Right cardiac atrium (tissue), 5 donors: ENCODE data around the gene RRBP1. TPM values are rescaled to one million over a fixed set of nuclear protein-coding genes. Genes with fewer than 3 reads are reported as not detected.

ENCODE experiments used
- ATAC-seq, 2 donors: fragments of 200-7000 bp; cut with Tn5 transposase; one replicate each; pipeline versions ENCODE4 v1.8.0 to v1.9.1; 2020; ENCODE audit warnings: moderate library complexity in 2 of 2, mild to moderate bottlenecking in 1 of 2
- DNase-seq, 3 donors: peaks; one replicate each; pipeline ENCODE4 v3.0.0-alpha.2; 2020
- H3K27ac ChIP-seq: one replicate; pipeline ENCODE4 v1.5.1; 2013; ENCODE audit warnings: mild to moderate bottlenecking, low read length, control low read depth, moderate library complexity
- H3K27me3 ChIP-seq: one replicate; pipeline ENCODE4 v1.6.1; 2013; ENCODE audit not compliant: control insufficient read depth, insufficient read depth
- H3K4me1 ChIP-seq: one replicate; pipeline ENCODE4 v1.6.1; 2013; ENCODE audit warnings: low read length; ENCODE audit not compliant: control insufficient read depth, insufficient read depth
- H3K4me3 ChIP-seq: one replicate; pipeline ENCODE4 v1.5.1; 2013; ENCODE audit warnings: low read length, control low read depth
- H3K9me3 ChIP-seq: one replicate; pipeline ENCODE4 v1.6.1; 2013; ENCODE audit warnings: low read length; ENCODE audit not compliant: control insufficient read depth
- WGBS: extraction: QIAGEN DNeasy Blood & Tissue Kit; methylation state at CpG from one replicate; pipeline ENCODE4 v1.1.7; 2013; 5-methylcytosine and 5-hydroxymethylcytosine counted together
- intact Hi-C, 4 donors: fragments of 100-400 bp; cut with DNase I; formaldehyde crosslinking; loops; one replicate each; pipeline versions ENCODE4 v1.11.0 to v1.14.0; 2022 to 2023
- polyA plus RNA-seq: library from polyadenylated mRNA; stranded (reverse); fragments of 200-250 nt; gene quantifications from one replicate; pipeline ENCODE4 v1.2.3, GENCODE V29; 2013
- total RNA-seq, 4 donors: library from RNA; stranded (reverse); fragmentation: NEBNext Ultra II Directional; extraction: Animal tissue kit (Norgen Biotek cat#: 25700); gene quantifications; one replicate each; pipeline ENCODE4 v1.2.1, GENCODE V29; 2021
- donor health status: healthy with polysubstance abuse.
- donor health status: DM: no; HTN: yes; CAD: no.
- donor health status: DM: no; HTN: no; CAD: no.
- donor health status: DM: no; HTN: yes; CAD: no; lungs with severe emphysema.
- donor health status: DM: yes; HTN: yes; CAD: no.

Gene RRBP1
- total and polyA plus RNA-seq, 5 donors = 38.2 to 120 (median 55.6) TPM

DNA sequence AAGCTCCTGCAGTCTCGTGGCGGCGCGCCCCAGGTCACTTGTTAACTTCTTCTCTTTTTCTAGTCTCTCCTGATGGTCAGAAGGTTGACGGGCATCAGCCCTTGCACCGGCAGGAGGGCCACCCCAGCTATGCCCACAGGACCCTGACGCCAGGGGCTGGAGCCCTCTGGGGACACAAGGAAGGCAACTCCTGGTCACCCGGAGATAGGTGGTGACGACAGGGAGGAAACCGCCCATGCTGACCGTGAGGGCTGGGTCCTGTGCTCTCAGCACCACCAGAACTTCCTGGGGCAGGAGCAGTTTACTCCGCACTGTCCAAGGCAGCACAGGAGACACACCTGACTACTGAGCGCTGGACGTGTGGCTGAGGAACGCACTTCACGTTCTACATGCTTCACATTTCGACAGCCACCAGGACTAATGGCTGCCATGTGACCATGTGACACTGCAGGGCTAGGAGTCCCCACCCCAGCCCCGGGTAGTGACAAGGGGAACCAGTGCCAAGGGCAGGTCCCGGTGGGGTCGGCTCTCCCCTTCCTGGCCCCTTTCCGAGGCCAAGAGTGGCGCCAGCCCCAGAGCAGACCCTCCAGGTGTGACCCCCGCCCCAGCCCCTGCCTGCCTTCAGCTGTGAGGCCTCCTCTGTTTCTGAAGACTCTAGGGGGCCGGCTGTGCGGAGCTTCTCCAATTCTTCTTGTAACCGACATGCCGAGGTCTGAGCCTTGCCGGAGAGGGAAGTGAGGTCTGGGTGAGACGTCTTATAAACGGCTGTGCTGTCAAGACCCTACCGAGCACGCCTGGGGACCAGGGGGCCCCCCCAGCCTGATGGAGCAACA lies 67.0 kb downstream of the RRBP1 start:
- Histone ChIP-seq H3K4me3 (no peak overlapping the region), H3K9me3 (no peaks in the 10 kb centered on the region), H3K27me3 (no peaks in the 10 kb centered on the region), H3K4me1 (peaks cover 8% of the 10 kb centered on the region), H3K27ac (peak overlapping the region; percentile 6)
- ATAC-seq (peak; percentile 1 to 2), DNase-seq (peak; percentile 30 to 77 (median 74))
- WGBS = 47% methylated on average over 32 of the region's 32 CpGs
- intact Hi-C loops = loop anchor here in 3 of 4 donors (5.0 kb wide), 1 partner anchor 78 kb away; no protein-coding TSS in a partner anchor

GRCh38 chr20:17614176-17614811 lies 67.7 kb downstream of the RRBP1 start:
- Histone ChIP-seq H3K27ac (peak overlapping the region; percentile 6), H3K27me3 (no peaks in the 10 kb centered on the region), H3K4me3 (no peak overlapping the region), H3K4me1 (peaks cover 8% of the 10 kb centered on the region), H3K9me3 (no peaks in the 10 kb centered on the region)
- DNase-seq (peak; percentile 89 to 95 (median 95)), ATAC-seq (peak; percentile 66 to 74)
- intact Hi-C loops = loop anchor here in 1 of 4 donors (5.0 kb wide), 1 partner anchor 77 kb away; no protein-coding TSS in a partner anchor
- WGBS = 36% methylated on average over 20 of the region's 20 CpGs

DNA sequence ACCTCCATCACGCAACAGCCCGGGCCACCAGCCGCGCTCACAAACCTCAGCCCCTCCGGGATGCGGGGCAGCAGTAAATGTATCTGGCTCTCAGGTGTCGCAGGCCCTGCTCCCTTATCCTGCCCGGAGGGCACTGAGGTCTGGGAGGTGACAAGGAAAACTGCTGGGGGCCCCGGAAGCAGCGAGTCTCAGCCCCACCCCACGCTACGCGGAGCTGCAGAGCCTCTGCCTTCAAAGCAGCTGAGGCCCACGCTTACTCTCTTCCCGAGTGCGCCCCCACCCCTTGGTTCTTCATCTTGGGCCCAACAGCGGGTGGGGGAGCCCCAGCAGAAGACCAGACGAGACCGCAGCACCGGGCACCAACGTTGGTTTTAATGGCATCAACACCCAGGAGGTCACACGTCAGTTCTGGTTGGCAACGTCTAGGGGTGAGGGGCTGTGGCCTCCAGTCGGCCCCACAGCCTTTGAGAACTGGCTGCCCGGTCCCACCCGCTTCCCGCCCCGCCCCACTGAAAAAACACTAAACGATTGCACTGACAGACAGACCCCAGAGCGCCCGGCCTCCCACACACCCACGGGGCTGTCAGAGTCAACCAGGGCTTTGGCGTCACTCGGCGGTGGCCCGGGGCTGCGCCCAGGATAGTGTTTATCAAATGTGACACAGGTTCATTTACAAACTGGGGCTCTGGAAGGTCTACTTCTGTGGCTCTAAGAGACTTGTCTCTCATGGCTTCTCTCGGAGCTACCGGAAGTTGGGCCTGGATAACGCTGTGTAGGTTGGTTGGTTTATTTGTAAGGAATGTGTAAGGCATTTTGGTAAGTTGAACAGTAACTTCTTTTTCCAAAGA lies 68.5 kb downstream of the RRBP1 start:
- peak in 1 of 2 donors; percentile 15 for ATAC-seq
- intact Hi-C loops = loop anchor here in 1 of 4 donors (5.0 kb wide), 1 partner anchor 76 kb away; no protein-coding TSS in a partner anchor
- Histone ChIP-seq H3K9me3 (no peaks in the 10 kb centered on the region), H3K27me3 (no peaks in the 10 kb centered on the region), H3K4me1 (peaks cover 8% of the 10 kb centered on the region), H3K4me3 (no peak overlapping the region), H3K27ac (no peak overlapping the region)
- WGBS = 76% methylated on average over 40 of the region's 40 CpGs
- peak; percentile 42 to 76 (median 67) for DNase-seq

DNA sequence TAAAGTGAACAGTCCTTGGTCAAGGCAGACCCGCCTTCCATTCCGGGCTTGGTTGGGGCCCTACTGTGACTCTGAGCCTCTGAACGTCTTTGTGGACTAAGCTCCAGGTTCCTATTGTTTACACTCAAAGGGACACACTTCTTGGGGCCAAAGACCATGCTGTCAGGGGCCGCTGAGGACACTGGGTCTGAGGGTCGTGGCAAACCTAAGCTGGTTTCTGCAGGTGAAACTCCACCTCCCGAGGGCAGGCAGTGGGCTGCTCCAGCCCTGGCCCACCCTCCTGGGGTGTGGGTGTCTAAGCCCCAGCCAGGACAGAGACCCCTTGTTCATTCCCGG lies 69.1 kb downstream of the RRBP1 start:
- Histone ChIP-seq H3K27ac (peak overlapping the region; percentile 22), H3K4me1 (peaks cover 8% of the 10 kb centered on the region), H3K4me3 (no peak overlapping the region), H3K9me3 (no peaks in the 10 kb centered on the region), H3K27me3 (no peaks in the 10 kb centered on the region)
- WGBS = 79% methylated on average over 7 of the region's 7 CpGs
- DNase-seq (peak in 1 of 3 donors; percentile 50), ATAC-seq (no peak)
- intact Hi-C loops = loop anchor here in 1 of 4 donors (5.0 kb wide), 1 partner anchor 76 kb away; no protein-coding TSS in a partner anchor

- H3K27ac ChIP-seq = peak overlapping the region; percentile 22
- peaks cover 8% of the 10 kb centered on the region for H3K4me1 ChIP-seq
- 54% methylated on average over 16 of the region's 16 CpGs for WGBS
- no peaks in the 10 kb centered on the region for H3K9me3 ChIP-seq
- ATAC-seq (peak; percentile 6 to 15), DNase-seq (peak in 2 of 3 donors; percentile 46 to 58)
- H3K27me3 ChIP-seq = no peaks in the 10 kb centered on the region
- intact Hi-C loops = loop anchor here in 1 of 4 donors (5.0 kb wide), 1 partner anchor 75 kb away; no protein-coding TSS in a partner anchor
- H3K4me3 ChIP-seq = no peak overlapping the region
These were observed 69.6 kb downstream of the RRBP1 start for GRCh38 chr20:17612287-17612991.

DNA sequence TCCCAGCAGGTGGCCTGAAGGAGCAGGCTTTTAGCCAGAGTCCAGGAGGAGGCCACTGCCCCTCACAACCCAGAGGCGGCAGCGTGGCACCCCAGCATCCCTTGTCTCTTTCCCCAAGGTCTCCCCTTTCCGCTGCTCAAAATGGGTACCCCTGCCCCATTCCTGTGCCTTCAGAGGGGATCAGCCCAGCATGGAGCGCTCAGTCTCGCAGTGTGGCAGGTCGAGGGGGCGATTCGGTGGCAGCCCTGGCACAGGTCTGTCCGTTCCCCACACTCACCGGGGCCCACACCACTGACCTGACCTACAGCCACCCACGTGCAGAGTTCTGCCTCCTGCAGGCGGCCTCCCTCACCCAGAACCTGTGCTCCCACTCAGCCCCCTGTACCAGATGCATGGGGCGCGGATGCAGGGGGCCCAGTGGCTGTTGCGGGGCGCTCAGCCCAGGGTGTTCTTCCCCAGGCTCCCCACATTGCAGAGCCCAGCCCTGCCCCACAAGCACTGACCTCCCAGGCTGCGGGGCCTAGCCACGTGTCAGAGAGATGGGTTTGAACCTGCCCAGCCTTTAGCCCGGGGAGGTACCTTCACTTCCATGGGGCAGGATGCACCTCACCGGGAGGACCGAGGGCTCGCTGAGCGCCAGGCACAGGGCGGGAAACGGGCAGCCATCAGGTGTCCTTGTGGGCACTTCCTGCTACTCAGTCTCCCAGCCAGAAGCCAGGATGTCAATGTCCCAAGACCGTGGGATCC lies 70.3 kb downstream of the RRBP1 start:
- peaks cover 8% of the 10 kb centered on the region for H3K4me1 ChIP-seq
- H3K27me3 ChIP-seq = no peaks in the 10 kb centered on the region
- WGBS = 74% methylated on average over 26 of the region's 26 CpGs
- H3K4me3 ChIP-seq = no peak overlapping the region
- intact Hi-C loops = loop anchor here in 1 of 4 donors (5.0 kb wide), 1 partner anchor 74 kb away; no protein-coding TSS in a partner anchor
- peak in 2 of 3 donors; percentile 32 to 64 for DNase-seq
- H3K27ac ChIP-seq = no peak overlapping the region
- peak; percentile 0 to 1 for ATAC-seq
- H3K9me3 ChIP-seq = no peaks in the 10 kb centered on the region

DNA sequence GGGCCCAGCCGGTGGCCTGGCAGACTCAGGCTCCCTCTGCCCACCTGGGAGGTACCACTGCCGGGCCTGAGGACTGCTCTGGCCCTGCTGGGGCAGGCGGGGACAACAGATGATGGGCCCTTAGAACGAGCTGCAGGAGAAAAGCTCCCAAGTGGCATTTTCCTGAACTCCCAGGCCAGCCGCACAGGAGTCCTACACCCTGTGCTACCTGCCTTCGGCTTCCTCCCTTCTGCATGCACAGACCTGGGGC lies 70.8 kb downstream of the RRBP1 start:
- ATAC-seq (peak; percentile 5 to 19), DNase-seq (no peak)
- Histone ChIP-seq H3K9me3 (no peaks in the 10 kb centered on the region), H3K4me3 (no peak overlapping the region), H3K27ac (no peak overlapping the region), H3K4me1 (peaks cover 8% of the 10 kb centered on the region), H3K27me3 (no peaks in the 10 kb centered on the region)
- 53% methylated on average over 6 of the region's 6 CpGs for WGBS
- intact Hi-C loops = loop anchor here in 1 of 4 donors (5.0 kb wide), 1 partner anchor 74 kb away; no protein-coding TSS in a partner anchor

GRCh38 chr20:17610566-17611289 lies 71.3 kb downstream of the RRBP1 start:
- Histone ChIP-seq H3K4me1 (peaks cover 8% of the 10 kb centered on the region), H3K4me3 (no peak overlapping the region), H3K9me3 (no peaks in the 10 kb centered on the region), H3K27me3 (no peaks in the 10 kb centered on the region), H3K27ac (no peak overlapping the region)
- intact Hi-C loops = loop anchor here in 1 of 4 donors (5.0 kb wide), 1 partner anchor 73 kb away; no protein-coding TSS in a partner anchor
- ATAC-seq = peak; percentile 0 to 2
- DNase-seq = peak in 2 of 3 donors; percentile 34 to 63
- 51% methylated on average over 19 of the region's 19 CpGs for WGBS

DNA sequence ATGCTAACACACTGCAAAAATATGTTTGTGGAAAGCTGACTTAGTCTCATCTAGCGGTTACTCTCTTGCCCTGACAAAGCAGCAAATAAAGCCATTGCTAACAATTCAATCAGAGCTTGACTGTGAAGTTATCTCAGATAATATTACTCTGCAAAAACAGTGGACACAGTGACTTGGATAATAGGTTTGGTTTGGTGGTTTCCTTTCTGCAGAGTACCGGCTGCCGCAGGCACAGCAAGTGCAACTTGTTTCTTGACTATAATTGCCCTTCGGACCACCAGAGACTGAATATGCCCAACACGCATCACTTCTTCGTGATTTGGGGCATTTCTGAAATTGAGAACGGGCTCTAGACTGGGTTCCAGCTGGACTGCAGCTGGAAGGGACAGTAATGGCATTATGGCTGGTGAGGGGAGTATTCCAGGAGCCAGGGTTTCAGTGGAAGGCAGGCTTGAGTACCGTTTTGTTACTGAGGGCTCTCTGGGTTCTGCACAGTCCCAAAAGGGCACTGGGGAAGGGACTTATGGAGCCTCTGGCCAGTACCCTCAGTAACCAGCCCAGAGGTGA lies 72.1 kb downstream of the RRBP1 start:
- no peak for DNase-seq
- H3K27me3 ChIP-seq = no peaks in the 10 kb centered on the region
- 76% methylated on average over 8 of the region's 8 CpGs for WGBS
- H3K4me3 ChIP-seq = no peak overlapping the region
- no peaks in the 10 kb centered on the region for H3K9me3 ChIP-seq
- intact Hi-C loops = loop anchor here in 1 of 4 donors (5.0 kb wide), 1 partner anchor 73 kb away; no protein-coding TSS in a partner anchor
- H3K4me1 ChIP-seq = peaks cover 6% of the 10 kb centered on the region
- ATAC-seq = no peak
- H3K27ac ChIP-seq = no peak overlapping the region
